H1 (cell line): ENCODE measurements around the gene LHX5.

Experiments used
- ATF3 ChIP-seq: IDR thresholded peaks from 2 replicates; pipeline ENCODE4 v1.6.1; 2011; ENCODE audit warnings: low read depth, mild to moderate bottlenecking, low read length; ENCODE audit not compliant: insufficient read depth
- CEBPB ChIP-seq: IDR thresholded peaks from 2 replicates; pipeline ENCODE4 v1.6.1; 2012; ENCODE audit warnings: low read depth, low read length
- CTCF ChIP-seq, 3 experiments: IDR thresholded peaks; 1 replicate in 2 of 3; 2 replicates in 1 of 3; pipeline versions ENCODE4 v1.5.1 to v1.6.1; 2011; ENCODE audit warnings: low read length in 3 of 3, mild to moderate bottlenecking in 3 of 3, inconsistent platforms in 2 of 3, low read depth in 1 of 3, moderate library complexity in 1 of 3; ENCODE audit not compliant: insufficient read depth in 1 of 3; ENCODE audit errors: control extremely low read depth in 1 of 3
- EZH2 ChIP-seq: fragments of 200-600 bp; sonication (generic); IDR thresholded peaks from 2 replicates; pipeline ENCODE4 v1.7.1; 2012; ENCODE audit warnings: low read depth, mild to moderate bottlenecking, moderate library complexity, low read length, inconsistent platforms; ENCODE audit not compliant: severe bottlenecking
- GABPA ChIP-seq: IDR thresholded peaks from 2 replicates; pipeline ENCODE4 v1.6.1; 2011; ENCODE audit warnings: mild to moderate bottlenecking, low read length, moderate library complexity, borderline replicate concordance; ENCODE audit not compliant: insufficient read depth
- GTF2F1 ChIP-seq: IDR thresholded peaks from 2 replicates; pipeline ENCODE4 v1.6.1; 2012; ENCODE audit warnings: low read depth, low read length, improper control_type of control experiment, borderline replicate concordance
- HDAC6 ChIP-seq: IDR thresholded peaks from one replicate; pipeline ENCODE4 v1.7.1; 2012; ENCODE audit warnings: low read depth, mild to moderate bottlenecking, inconsistent platforms, low read length, moderate library complexity
- MAX ChIP-seq: IDR thresholded peaks from 2 replicates; pipeline ENCODE4 v1.6.1; 2012; ENCODE audit warnings: inconsistent platforms
- POLR2A ChIP-seq, 2 experiments: IDR thresholded peaks; 1 replicate in 1 of 2; 2 replicates in 1 of 2; pipeline ENCODE4 v1.6.1; 2011; ENCODE audit warnings: low read depth in 2 of 2, low read length in 2 of 2, mild to moderate bottlenecking in 2 of 2; ENCODE audit errors: control extremely low read depth in 1 of 2
- POLR2AphosphoS5 ChIP-seq: IDR thresholded peaks from 2 replicates; pipeline ENCODE4 v1.6.1; 2011; ENCODE audit warnings: low read depth, low read length
- SP1 ChIP-seq: IDR thresholded peaks from 2 replicates; pipeline ENCODE4 v1.6.1; 2011; ENCODE audit warnings: low read depth, low read length
- SP2 ChIP-seq: IDR thresholded peaks from 2 replicates; pipeline ENCODE4 v1.6.1; 2012; ENCODE audit warnings: mild to moderate bottlenecking, low read length, inconsistent platforms
- TBP ChIP-seq: IDR thresholded peaks from 2 replicates; pipeline ENCODE4 v1.6.1; 2011; ENCODE audit warnings: low read depth, low read length, improper control_type of control experiment

GRCh38 chr12:113457185-113457584, 14.5 kb downstream of the LHX5 start:
- TF ChIP-seq POLR2A (IDR thresholded peaks at IDR 0.05; ENCODE audit: control extremely low read depth in 1 of 2, low read depth in 2 of 2, low read length in 2 of 2) (no peak), HDAC6 (no peak), CTCF (IDR thresholded peaks at IDR 0.05; ENCODE audit: control extremely low read depth in 1 of 3, insufficient read depth in 1 of 3, low read depth in 1 of 3, low read length in 3 of 3) (no peak), GTF2F1 (no peak), SP1 (no peak), SP2 (no peak), CEBPB (no peak), TBP (no peak), GABPA (no peak), MAX (no peak), POLR2AphosphoS5 (no peak), EZH2 (no peak), ATF3 (no peak)
